GM23338 (cell line): ENCODE measurements around the gene NIPBL. TPM values are rescaled to one million over a fixed set of nuclear protein-coding genes. Genes with fewer than 3 reads are reported as not detected.

Source experiments
- ATAC-seq: fragments of 200-7000 bp; cut with Tn5 transposase; 3 replicates; pipeline ENCODE4 v1.9.1; 2020
- DNase-seq: peaks from one replicate; pipeline ENCODE4 v3.0.0-alpha.2; 2015; ENCODE audit warnings: low spot score
- H2AFZ ChIP-seq: fragments of 200-600 bp; sonication (generic); 2 replicates; pipeline ENCODE4 v1.8.0; 2016; ENCODE audit warnings: antibody characterized with exemption, mild to moderate bottlenecking, moderate library complexity
- H3F3A ChIP-seq: fragments of 200-600 bp; sonication (generic); replicated peaks from 2 replicates; pipeline ENCODE4 v1.8.0; 2017; ENCODE audit warnings: antibody characterized with exemption, mixed run types, low read depth
- H3K27ac ChIP-seq: fragments of 200-600 bp; sonication (generic); 2 replicates; pipeline ENCODE4 v1.6.1; 2016; ENCODE audit warnings: low read depth
- H3K27me3 ChIP-seq: fragments of 200-600 bp; sonication (generic); 2 replicates; pipeline ENCODE4 v1.8.0; 2016; ENCODE audit warnings: mild to moderate bottlenecking, mixed run types, moderate library complexity; ENCODE audit not compliant: insufficient read depth
- H3K36me3 ChIP-seq: fragments of 200-600 bp; sonication (generic); 2 replicates; pipeline ENCODE4 v1.8.0; 2016; ENCODE audit warnings: mild to moderate bottlenecking; ENCODE audit not compliant: insufficient read depth
- H3K4me1 ChIP-seq: fragments of 200-600 bp; sonication (generic); 2 replicates; pipeline ENCODE4 v1.8.0; 2016; ENCODE audit warnings: mild to moderate bottlenecking, moderate library complexity; ENCODE audit not compliant: insufficient read depth
- H3K4me2 ChIP-seq: fragments of 200-600 bp; sonication (generic); 2 replicates; pipeline ENCODE4 v1.7.1; 2017; ENCODE audit warnings: mixed run types
- H3K4me3 ChIP-seq: fragments of 200-600 bp; sonication (generic); 2 replicates; pipeline ENCODE4 v1.6.1; 2016; ENCODE audit warnings: mixed run types
- H3K79me2 ChIP-seq: fragments of 200-600 bp; sonication (generic); replicated peaks from 2 replicates; pipeline ENCODE4 v1.8.0; 2017; ENCODE audit warnings: mild to moderate bottlenecking; ENCODE audit not compliant: insufficient read depth
- H3K9me2 ChIP-seq: fragments of 200-600 bp; sonication (generic); 2 replicates; pipeline ENCODE4 v1.8.0; 2017; ENCODE audit not compliant: insufficient read depth
- H4K20me1 ChIP-seq: fragments of 200-600 bp; sonication (generic); replicated peaks from 2 replicates; pipeline ENCODE4 v1.8.0; 2017; ENCODE audit warnings: mild to moderate bottlenecking; ENCODE audit not compliant: insufficient read depth
- H3K27ac Mint-ChIP-seq: 2 replicates; pipeline ENCODE4 v1.8.0; 2020; ENCODE audit warnings: inconsistent platforms, mild to moderate bottlenecking, moderate library complexity, mixed read lengths
- H3K27me3 Mint-ChIP-seq: 3 replicates; pipeline ENCODE4 v1.8.0; 2022; ENCODE audit warnings: low read depth, mild to moderate bottlenecking, moderate library complexity, mixed read lengths, inconsistent platforms; ENCODE audit not compliant: insufficient read depth, poor library complexity
- H3K36me3 Mint-ChIP-seq: 3 replicates; pipeline ENCODE4 v1.8.0; 2021; ENCODE audit warnings: low read depth, mild to moderate bottlenecking, inconsistent platforms, moderate library complexity, mixed read lengths
- H3K4me1 Mint-ChIP-seq: 3 replicates; pipeline ENCODE4 v1.8.0; 2020; ENCODE audit warnings: mild to moderate bottlenecking, inconsistent platforms, mixed read lengths
- H3K4me3 Mint-ChIP-seq: 3 replicates; pipeline ENCODE4 v1.8.0; 2021; ENCODE audit warnings: moderate library complexity, mild to moderate bottlenecking, inconsistent platforms, mixed read lengths
- H3K9me3 Mint-ChIP-seq: 3 replicates; pipeline ENCODE4 v1.8.0; 2020; ENCODE audit warnings: moderate library complexity, mild to moderate bottlenecking, inconsistent platforms, mixed read lengths
- CREB1 ChIP-seq: fragments of 250-450 bp; sonication (Bioruptor Pico); IDR thresholded peaks from 2 replicates; pipeline ENCODE4 v1.5.0; 2020; ENCODE audit warnings: low read depth, mild to moderate bottlenecking, moderate library complexity
- CTCF ChIP-seq, 2 experiments: fragments of 200-600 bp in 1 of 2; sonication (generic) in 1 of 2; conservative IDR thresholded peaks; 2 replicates each; pipeline versions ENCODE4 v1.5.1 to v1.6.1; 2016 to 2017; ENCODE audit warnings: antibody characterized with exemption in 2 of 2, low read depth in 2 of 2, mild to moderate bottlenecking in 2 of 2, moderate library complexity in 1 of 2
- ETS1 ChIP-seq: IDR thresholded peaks from 2 replicates; pipeline ENCODE4 v1.6.1; 2016; ENCODE audit warnings: antibody characterized with exemption
- EZH2 ChIP-seq: fragments of 200-600 bp; sonication (generic); IDR thresholded peaks from one replicate; pipeline ENCODE4 v1.8.0; 2017; ENCODE audit warnings: antibody characterized with exemption, mild to moderate bottlenecking, low read depth; ENCODE audit not compliant: unreplicated experiment
- EZH2phosphoT487 ChIP-seq: fragments of 200-600 bp; sonication (generic); IDR thresholded peaks from one replicate; pipeline ENCODE4 v1.8.1; 2018; ENCODE audit warnings: antibody characterized with exemption; ENCODE audit not compliant: unreplicated experiment
- JUNB ChIP-seq: IDR thresholded peaks from one replicate; pipeline ENCODE4 v1.6.1; 2016; ENCODE audit warnings: antibody characterized with exemption; ENCODE audit not compliant: unreplicated experiment
- NANOG ChIP-seq: IDR thresholded peaks from 2 replicates; pipeline ENCODE4 v1.6.1; 2016; ENCODE audit warnings: antibody characterized with exemption, borderline replicate concordance
- POLR2AphosphoS5 ChIP-seq: IDR thresholded peaks from 2 replicates; pipeline ENCODE4 v1.6.1; 2016; ENCODE audit warnings: antibody characterized with exemption, low read depth
- REST ChIP-seq: IDR thresholded peaks from one replicate; pipeline ENCODE4 v1.6.1; 2018; ENCODE audit warnings: antibody characterized with exemption; ENCODE audit not compliant: unreplicated experiment
- STAT1 ChIP-seq: IDR thresholded peaks from one replicate; pipeline ENCODE4 v1.6.1; 2016; ENCODE audit warnings: antibody characterized with exemption; ENCODE audit not compliant: unreplicated experiment
- ZNF114 ChIP-seq: fragments of 250-450 bp; sonication (Bioruptor Pico); IDR thresholded peaks from 2 replicates; pipeline ENCODE4 v1.5.0; 2020; ENCODE audit warnings: mild to moderate bottlenecking, moderate library complexity
- ZNF331 ChIP-seq: fragments of 250-450 bp; sonication (Bioruptor Pico); IDR thresholded peaks from 2 replicates; pipeline ENCODE4 v1.5.0; 2020; ENCODE audit warnings: low read depth, mild to moderate bottlenecking, moderate library complexity
- ZNF462 ChIP-seq: fragments of 250-450 bp; sonication (Bioruptor Pico); IDR thresholded peaks from 2 replicates; pipeline ENCODE4 v1.5.0; 2020; ENCODE audit warnings: mild to moderate bottlenecking, moderate library complexity
- polyA plus RNA-seq: library from polyadenylated mRNA; unstranded; fragments of >200 nt; fragmentation: Nextera tagmentation; extraction: Ambion mirVana; gene quantifications from 2 replicates; pipeline ENCODE4 v1.2.1, GENCODE V29; 2016
- total RNA-seq: library from RNA; depleted of rRNA; stranded (reverse); fragments of >200 nt; shearing (Covaris generic); gene quantifications from 2 replicates; pipeline ENCODE4 v1.2.3, GENCODE V29; 2014

The NIPBL gene
- total and polyA plus RNA-seq, 2 experiments from 2014 or later, result 44.2 to 51.4 TPM

DNA sequence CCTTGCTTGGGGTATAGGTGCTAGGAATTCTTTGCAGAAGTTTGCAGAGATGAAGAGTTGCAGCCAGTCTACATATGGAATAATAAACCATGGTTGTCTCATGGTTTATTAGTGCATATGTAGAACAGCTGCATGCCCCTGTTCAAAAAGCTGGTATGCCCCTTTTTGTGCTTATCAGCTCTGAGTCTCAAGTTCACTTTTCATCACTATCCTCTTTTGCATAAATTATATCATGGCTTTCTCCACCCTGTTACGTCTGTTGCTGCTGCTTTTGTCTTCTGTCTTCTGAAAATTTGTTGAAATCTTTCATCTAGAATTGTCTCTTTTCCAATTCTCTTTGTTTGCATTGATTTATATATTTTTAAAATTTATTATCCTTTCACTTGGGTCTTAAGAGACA lies 200.6 kb downstream of the NIPBL start:
- no peak overlapping the region for H3K27ac Mint-ChIP-seq
- H3F3A ChIP-seq, result no peaks in the 10 kb centered on the region

More for the DNA sequence above, 200.6 kb downstream of the NIPBL start:
- ATAC-seq (no peak), DNase-seq (no peak)
- Mint-ChIP-seq H3K9me3 (no peaks in the 10 kb centered on the region; the same call in 2 of the 3 replicates), H3K36me3 (no peaks in the 10 kb centered on the region), H3K4me1 (no peaks in the 10 kb centered on the region), H3K27me3 (no peaks in the 10 kb centered on the region), H3K4me3 (no peak overlapping the region)
- H3K27ac ChIP-seq, result no peak overlapping the region
- no peak overlapping the region for H2AFZ ChIP-seq
- H3K4me2 ChIP-seq, result no peak overlapping the region
- H3K4me3 ChIP-seq, result no peak overlapping the region
- H3K79me2 ChIP-seq, result no peaks in the 10 kb centered on the region
- H4K20me1 ChIP-seq, result no peaks in the 10 kb centered on the region; the same call in 1 of the 2 replicates
- H3K4me1 ChIP-seq, result no peaks in the 10 kb centered on the region
- no peaks in the 10 kb centered on the region for H3K36me3 ChIP-seq
- TF ChIP-seq ZNF462 (CRISPR knock-in tag) (no peak), CREB1 (CRISPR knock-in tag) (no peak), ZNF331 (CRISPR knock-in tag) (no peak), REST (no peak), NANOG (no peak), ZNF114 (no peak), ETS1 (no peak), POLR2AphosphoS5 (no peak), CTCF (conservative IDR thresholded peaks at IDR 0.05; ENCODE audit: low read depth in 2 of 2) (no peak), EZH2 (no peak), JUNB (no peak), EZH2phosphoT487 (no peak), STAT1 (no peak)
- peaks cover 8% of the 10 kb centered on the region for H3K27me3 ChIP-seq
- no peaks in the 10 kb centered on the region for H3K9me2 ChIP-seq
